HepG2 (cell line): ENCODE measurements around the gene EFNA2. TPM values are rescaled to one million over a fixed set of nuclear protein-coding genes. Genes with fewer than 3 reads are reported as not detected.

ENCODE experiments used
- CSRNP1 ChIP-seq: sonication (generic); formaldehyde crosslinking; IDR thresholded peaks from 2 replicates; pipeline ENCODE4 v1.8.1; 2023; ENCODE audit warnings: mild to moderate bottlenecking, missing genetic modification reagents
- DZIP1 ChIP-seq: sonication (generic); formaldehyde crosslinking; IDR thresholded peaks from 2 replicates; pipeline ENCODE4 v1.5.0; 2020; ENCODE audit warnings: mild to moderate bottlenecking, missing genetic modification reagents
- FOXC1 ChIP-seq: sonication (generic); formaldehyde crosslinking; IDR thresholded peaks from 2 replicates; pipeline ENCODE4 v1.8.0; 2022; ENCODE audit warnings: mild to moderate bottlenecking, missing genetic modification reagents, borderline replicate concordance
- GABPB1 ChIP-seq: IDR thresholded peaks from 2 replicates; pipeline ENCODE4 v1.6.1; 2016; ENCODE audit warnings: mild to moderate bottlenecking, missing genetic modification reagents, moderate library complexity, missing compliant biosample characterization
- MED1 ChIP-seq: sonication (generic); formaldehyde crosslinking; IDR thresholded peaks from 2 replicates; pipeline ENCODE4 v1.4.0; 2020; ENCODE audit warnings: missing genetic modification reagents
- MXD4 ChIP-seq: IDR thresholded peaks from 2 replicates; pipeline ENCODE4 v1.6.1; 2016; ENCODE audit warnings: mild to moderate bottlenecking, missing biosample characterization, missing genetic modification reagents
- MZF1 ChIP-seq: sonication (generic); formaldehyde crosslinking; IDR thresholded peaks from 2 replicates; pipeline ENCODE4 v1.8.1; 2023; ENCODE audit warnings: mild to moderate bottlenecking, missing genetic modification reagents, borderline replicate concordance
- POLR2G ChIP-seq: fragments of 200-400 bp; formaldehyde crosslinking; IDR thresholded peaks from 2 replicates; pipeline ENCODE4 v1.6.1; 2018; ENCODE audit warnings: mild to moderate bottlenecking, low read depth, low read length, moderate library complexity
- RARA ChIP-seq: IDR thresholded peaks from 2 replicates; pipeline ENCODE4 v1.6.1; 2016; ENCODE audit warnings: missing genetic modification reagents, missing compliant biosample characterization
- RARG ChIP-seq: sonication (generic); formaldehyde crosslinking; IDR thresholded peaks from 2 replicates; pipeline ENCODE4 v1.4.0; 2020; ENCODE audit warnings: low read depth, mild to moderate bottlenecking, missing genetic modification reagents
- SMYD3 ChIP-seq: sonication (generic); formaldehyde crosslinking; IDR thresholded peaks from 2 replicates; pipeline ENCODE4 v1.8.1; 2023; ENCODE audit warnings: mild to moderate bottlenecking, missing genetic modification reagents
- ZFP36L1 ChIP-seq: sonication (generic); formaldehyde crosslinking; IDR thresholded peaks from 2 replicates; pipeline ENCODE4 v1.8.0; 2022; ENCODE audit warnings: mild to moderate bottlenecking, missing genetic modification reagents, moderate library complexity
- ZNF138 ChIP-seq: sonication (generic); formaldehyde crosslinking; IDR thresholded peaks from 2 replicates; pipeline ENCODE4 v1.5.0; 2020; ENCODE audit warnings: mild to moderate bottlenecking, low read depth, missing genetic modification reagents
- ZNF225 ChIP-seq: sonication (generic); formaldehyde crosslinking; IDR thresholded peaks from 2 replicates; pipeline ENCODE4 v1.4.0; 2020; ENCODE audit warnings: mild to moderate bottlenecking, missing genetic modification reagents
- ZNF234 ChIP-seq: sonication (generic); formaldehyde crosslinking; conservative IDR thresholded peaks from 2 replicates; pipeline ENCODE4 v1.5.1; 2020; ENCODE audit warnings: mild to moderate bottlenecking, missing genetic modification reagents
- ZNF775 ChIP-seq: sonication (generic); formaldehyde crosslinking; IDR thresholded peaks from 2 replicates; pipeline ENCODE4 v1.4.0; 2020; ENCODE audit warnings: missing genetic modification reagents, mild to moderate bottlenecking, moderate library complexity, borderline replicate concordance
- ZNF800 ChIP-seq: sonication (generic); formaldehyde crosslinking; IDR thresholded peaks from 2 replicates; pipeline ENCODE4 v1.4.0; 2020; ENCODE audit warnings: missing genetic modification reagents
- ZSCAN22 ChIP-seq: sonication (generic); formaldehyde crosslinking; IDR thresholded peaks from 2 replicates; pipeline ENCODE4 v1.4.0; 2020; ENCODE audit warnings: mild to moderate bottlenecking, missing genetic modification reagents
- ZZZ3 ChIP-seq: sonication (generic); formaldehyde crosslinking; IDR thresholded peaks from 2 replicates; pipeline ENCODE4 v1.4.0; 2020; ENCODE audit warnings: missing genetic modification reagents, mild to moderate bottlenecking, borderline replicate concordance
- polyA plus RNA-seq, 8 experiments: library from polyadenylated mRNA; depleted of rRNA in 3 of 8; stranded (reverse) in 7 of 8; unstranded in 1 of 8; fragments of >200 nt; fragmentation: Illumina TruSeq in 4 of 8; extraction: Trizol in 4 of 8; gene quantifications; 2 replicates each; pipeline versions ENCODE4 v1.2.1 to v1.2.3, GENCODE V29; 2011 to 2016; ENCODE audit warnings: low read depth in 4 of 8, missing spikeins in 1 of 8, mixed read lengths in 1 of 8; ENCODE audit not compliant: insufficient read depth in 1 of 8
- total RNA-seq, 5 experiments: library from RNA; depleted of rRNA; stranded (reverse); fragments of >200 nt; fragmentation: Illumina TruSeq; extraction: Trizol; gene quantifications; 2 replicates each; pipeline ENCODE4 v1.2.3, GENCODE V29; 2016; ENCODE audit warnings: low read depth in 1 of 5

Gene EFNA2
- total and polyA plus RNA-seq, 2 of the 13 experiments (the other 11 are each of a cell fraction or from before 2014, with no cell fraction given), result 6.0 to 9.9 TPM

DNA sequence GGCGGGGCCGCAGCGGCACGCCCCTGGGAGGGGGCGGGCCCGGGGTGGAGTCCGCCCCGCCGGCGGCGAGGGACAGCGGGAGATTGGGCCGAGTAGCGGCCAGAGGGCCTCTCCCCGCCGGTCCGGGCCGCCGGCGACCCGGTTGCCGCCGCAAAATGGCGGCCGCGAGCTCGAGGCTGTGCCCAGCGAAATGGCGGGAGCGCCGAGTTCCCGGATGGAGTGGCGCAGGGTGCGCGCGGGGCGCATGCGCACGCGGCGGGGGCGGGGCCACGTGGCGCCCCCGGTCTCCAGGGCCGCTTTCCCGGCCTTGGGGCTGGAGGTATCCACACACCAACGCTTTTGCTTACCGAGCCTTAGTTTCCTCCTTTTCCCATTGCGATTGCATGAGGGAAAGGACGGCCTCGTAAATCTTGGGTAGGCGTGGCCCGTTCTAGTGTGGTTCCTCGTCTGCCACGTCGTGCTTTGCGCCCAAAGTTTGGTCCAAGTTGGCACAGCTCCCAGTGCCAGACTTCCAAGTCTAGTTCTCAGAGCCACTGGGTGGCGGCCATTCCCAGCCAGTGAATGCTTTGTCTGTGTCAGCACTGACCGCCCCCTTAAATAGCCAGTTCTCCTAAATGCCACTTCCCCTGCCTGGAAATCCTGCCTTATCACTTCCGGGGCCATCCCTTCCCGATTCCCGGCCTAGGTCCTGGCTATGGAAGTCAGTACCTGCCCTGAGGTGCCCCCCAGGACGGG lies 16.0 kb upstream of the EFNA2 start (continued):
- no peak for TF ChIP-seq MZF1 (CRISPR knock-in tag)
- TF ChIP-seq ZNF775, result no peak
- peak; percentile 78 for TF ChIP-seq POLR2G
- no peak for TF ChIP-seq ZNF800 (CRISPR knock-in tag)
- TF ChIP-seq GABPB1 (CRISPR knock-in tag), result peak; percentile 65
- TF ChIP-seq ZZZ3 (CRISPR knock-in tag), result 0 out of 2 replicates have a peak, but pooled peaks have one; percentile 15
- no peak for TF ChIP-seq SMYD3 (CRISPR knock-in tag)
- 0 out of 2 replicates have a peak, but pooled peaks have one; percentile 10 for TF ChIP-seq ZNF225 (CRISPR knock-in tag)
- TF ChIP-seq ZNF138 (CRISPR knock-in tag), result peak; percentile 88; the same call in 1 of the 2 replicates
- TF ChIP-seq MXD4 (CRISPR knock-in tag), result peak; percentile 81
- TF ChIP-seq RARA (CRISPR knock-in tag), result 0 out of 2 replicates have a peak, but pooled peaks have one; percentile 10
- TF ChIP-seq ZSCAN22 (CRISPR knock-in tag), result 0 out of 2 replicates have a peak, but pooled peaks have one; percentile 43
- no peak for TF ChIP-seq RARG
- no peak for TF ChIP-seq ZFP36L1 (CRISPR knock-in tag)
- TF ChIP-seq FOXC1 (CRISPR knock-in tag), result peak; percentile 86; the same call in 1 of the 2 replicates
- TF ChIP-seq ZNF234 (CRISPR knock-in tag), result no peak
- TF ChIP-seq DZIP1 (CRISPR knock-in tag), result peak; percentile 23; the same call in 1 of the 2 replicates
- TF ChIP-seq CSRNP1 (CRISPR knock-in tag), result no peak
- TF ChIP-seq MED1, result 0 out of 2 replicates have a peak, but pooled peaks have one; percentile 13
